H1 (cell line): ENCODE measurements around the gene PANX1. TPM values are rescaled to one million over a fixed set of nuclear protein-coding genes. Genes with fewer than 3 reads are reported as not detected.

Experiments
- CTCF ChIA-PET: fragments of 300-600 bp; sonication (Branson Sonifier 250); formaldehyde crosslinking; loops from one replicate; lab custom pipeline; 2021; ENCODE audit not compliant: partially characterized antibody; lab: Charles Lee
- POLR2A ChIA-PET: fragments of 300-600 bp; sonication (Branson Sonifier 250); formaldehyde crosslinking; loops from one replicate; lab custom pipeline; 2021; ENCODE audit warnings: inconsistent platforms; ENCODE audit not compliant: partially characterized antibody; lab: Charles Lee
- DNase-seq, 2 experiments: peaks; one replicate each; pipeline versions ENCODE4 v3.0.0 to v3.0.0-alpha.2; 2010 to 2022; ENCODE audit warnings: low spot score in 2 of 2, low read depth in 1 of 2, mixed read lengths in 1 of 2
- FAIRE-seq: peaks from 2 replicates; lab custom pipeline; 2011; peaks lifted over from hg19 to GRCh38; lab: Jason Lieb, UNC
- H2AFZ ChIP-seq: 2 replicates; pipeline ENCODE4 v1.8.1; 2012; ENCODE audit warnings: low read length, inconsistent platforms
- H2AK5ac ChIP-seq: 2 replicates; pipeline ENCODE4 v1.6.1; 2013; ENCODE audit warnings: low read depth, low read length
- H2BK120ac ChIP-seq: replicated peaks from 2 replicates; pipeline ENCODE3; 2013; ENCODE audit warnings: low read depth, low read length, inconsistent platforms
- H2BK12ac ChIP-seq: 2 replicates; pipeline ENCODE4 v1.6.1; 2013; ENCODE audit warnings: low read depth, low read length
- H2BK15ac ChIP-seq: 2 replicates; pipeline ENCODE4 v1.6.1; 2013; ENCODE audit warnings: low read length
- H2BK20ac ChIP-seq: 2 replicates; pipeline ENCODE4 v1.6.1; 2013; ENCODE audit warnings: low read length
- H2BK5ac ChIP-seq: 2 replicates; pipeline ENCODE4 v1.6.1; 2013; ENCODE audit warnings: low read depth, low read length
- H3K14ac ChIP-seq: 2 replicates; pipeline ENCODE4 v1.6.1; 2013; ENCODE audit warnings: inconsistent platforms; ENCODE audit not compliant: insufficient read length
- H3K18ac ChIP-seq: 2 replicates; pipeline ENCODE4 v1.6.1; 2013; ENCODE audit warnings: low read length; ENCODE audit errors: extremely low read depth
- H3K23ac ChIP-seq: 2 replicates; pipeline ENCODE4 v1.6.1; 2013; ENCODE audit warnings: inconsistent platforms; ENCODE audit not compliant: insufficient read length
- H3K23me2 ChIP-seq: 2 replicates; pipeline ENCODE4 v1.6.1; 2013; ENCODE audit warnings: low read depth, low read length
- H3K27ac ChIP-seq: 2 replicates; pipeline ENCODE4 v1.6.1; 2011; ENCODE audit warnings: low read depth, low read length, inconsistent platforms
- H3K27me3 ChIP-seq, 4 experiments: replicated peaks in 1 of 4; 1 replicate in 1 of 4; 2 replicates in 3 of 4; pipeline versions ENCODE4 v1.6.1 to v1.8.1; 2011 to 2013; ENCODE audit warnings: low read length in 3 of 4, mild to moderate bottlenecking in 3 of 4, inconsistent platforms in 2 of 4, mixed read lengths in 2 of 4, moderate library complexity in 1 of 4; ENCODE audit not compliant: control insufficient read depth in 3 of 4, insufficient read depth in 3 of 4; ENCODE audit errors: extremely low read depth in 1 of 4
- H3K36me3 ChIP-seq, 4 experiments: 2 replicates each; pipeline versions ENCODE4 v1.6.1 to v1.8.1; 2011 to 2013; ENCODE audit warnings: mild to moderate bottlenecking in 4 of 4, low read length in 3 of 4, moderate library complexity in 2 of 4, control low read depth in 1 of 4, inconsistent platforms in 1 of 4; ENCODE audit not compliant: insufficient read depth in 4 of 4, control insufficient read depth in 2 of 4
- H3K4ac ChIP-seq: replicated peaks from 2 replicates; pipeline ENCODE3; 2013; ENCODE audit warnings: low read length, low read depth, mixed read lengths, inconsistent platforms; ENCODE audit not compliant: insufficient read length
- H3K4me1 ChIP-seq, 4 experiments: replicated peaks in 1 of 4; 1 replicate in 1 of 4; 2 replicates in 3 of 4; pipeline versions ENCODE4 v1.6.1 to v1.8.1; 2011 to 2013; ENCODE audit warnings: low read length in 3 of 4, inconsistent platforms in 2 of 4, mixed read lengths in 1 of 4; ENCODE audit not compliant: insufficient read depth in 4 of 4, control insufficient read depth in 3 of 4
- H3K4me2 ChIP-seq, 2 experiments: 2 replicates each; pipeline versions ENCODE4 v1.6.1 to v1.8.1; 2011 to 2013; ENCODE audit warnings: low read depth in 2 of 2, low read length in 2 of 2, control low read depth in 1 of 2, inconsistent platforms in 1 of 2, mild to moderate bottlenecking in 1 of 2; ENCODE audit not compliant: insufficient read depth in 1 of 2
- H3K4me3 ChIP-seq, 4 experiments: fragments of 200-600, 300-600 bp in 1 of 4; sonication (generic), shearing (Covaris generic), sonication (Bioruptor Twin) in 1 of 4; 2 replicates each; pipeline versions ENCODE4 v1.5.1 to v1.8.1; 2011 to 2016; ENCODE audit warnings: low read length in 4 of 4, low read depth in 3 of 4, control low read depth in 2 of 4, inconsistent platforms in 2 of 4, mild to moderate bottlenecking in 2 of 4, mixed read lengths in 1 of 4, moderate library complexity in 1 of 4; ENCODE audit not compliant: insufficient read depth in 2 of 4; ENCODE audit errors: extremely low read depth in 1 of 4
- H3K56ac ChIP-seq: replicated peaks from 2 replicates; pipeline ENCODE3; 2013; ENCODE audit warnings: low read depth, mild to moderate bottlenecking, mixed read lengths, low read length, inconsistent platforms; ENCODE audit not compliant: insufficient read length
- H3K79me1 ChIP-seq: 2 replicates; pipeline ENCODE4 v1.6.1; 2013; ENCODE audit warnings: low read depth, low read length, control low read depth
- H3K79me2 ChIP-seq, 2 experiments: 2 replicates each; pipeline versions ENCODE4 v1.6.1 to v1.8.1; 2012 to 2013; ENCODE audit warnings: low read length in 2 of 2, mild to moderate bottlenecking in 2 of 2, inconsistent platforms in 1 of 2; ENCODE audit not compliant: insufficient read depth in 2 of 2, control insufficient read depth in 1 of 2
- H3K9ac ChIP-seq, 4 experiments: replicated peaks in 1 of 4; 1 replicate in 1 of 4; 2 replicates in 3 of 4; pipeline versions ENCODE4 v1.6.1 to v1.8.1; 2011 to 2013; ENCODE audit warnings: low read depth in 3 of 4, low read length in 3 of 4, control low read depth in 2 of 4, mild to moderate bottlenecking in 2 of 4, moderate library complexity in 2 of 4, inconsistent platforms in 1 of 4; ENCODE audit errors: extremely low read depth in 1 of 4
- H3K9me3 ChIP-seq, 2 experiments: 2 replicates each; pipeline versions ENCODE4 v1.6.1 to v1.8.1; 2012 to 2013; ENCODE audit warnings: mild to moderate bottlenecking in 2 of 2, moderate library complexity in 2 of 2, control low read depth in 1 of 2, inconsistent platforms in 1 of 2, low read depth in 1 of 2, low read length in 1 of 2, mixed read lengths in 1 of 2; ENCODE audit not compliant: insufficient read depth in 2 of 2
- H4K20me1 ChIP-seq, 2 experiments: replicated peaks in 1 of 2; 2 replicates each; pipeline versions ENCODE3 to v1.8.1; 2011 to 2013; ENCODE audit warnings: inconsistent platforms in 2 of 2, low read length in 2 of 2, mild to moderate bottlenecking in 1 of 2; ENCODE audit not compliant: insufficient read depth in 2 of 2, control insufficient read depth in 1 of 2
- H4K5ac ChIP-seq: 2 replicates; pipeline ENCODE4 v1.6.1; 2013; ENCODE audit warnings: low read length, low read depth, mixed read lengths, inconsistent platforms; ENCODE audit not compliant: insufficient read length
- H4K8ac ChIP-seq: 2 replicates; pipeline ENCODE4 v1.8.0; 2013; ENCODE audit warnings: mild to moderate bottlenecking, moderate library complexity, low read length, inconsistent platforms; ENCODE audit not compliant: insufficient read depth; ENCODE audit errors: extremely low read depth
- H4K91ac ChIP-seq: replicated peaks from 2 replicates; pipeline ENCODE3; 2013; ENCODE audit warnings: low read length, mixed read lengths, inconsistent platforms; ENCODE audit not compliant: insufficient read length
- BCL11A ChIP-seq, 2 experiments: IDR thresholded peaks; one replicate each; pipeline ENCODE4 v1.6.1; 2011; ENCODE audit warnings: low read depth in 2 of 2, low read length in 2 of 2, mild to moderate bottlenecking in 2 of 2
- CEBPB ChIP-seq: IDR thresholded peaks from 2 replicates; pipeline ENCODE4 v1.6.1; 2012; ENCODE audit warnings: low read depth, low read length
- GABPA ChIP-seq: IDR thresholded peaks from 2 replicates; pipeline ENCODE4 v1.6.1; 2011; ENCODE audit warnings: mild to moderate bottlenecking, low read length, moderate library complexity, borderline replicate concordance; ENCODE audit not compliant: insufficient read depth
- KDM5A ChIP-seq: fragments of 200-600 bp; IDR thresholded peaks from 2 replicates; pipeline ENCODE4 v1.7.1; 2012; ENCODE audit warnings: mild to moderate bottlenecking, low read length, inconsistent platforms, mixed read lengths
- POLR2A ChIP-seq, 2 experiments: IDR thresholded peaks; 1 replicate in 1 of 2; 2 replicates in 1 of 2; pipeline ENCODE4 v1.6.1; 2011; ENCODE audit warnings: low read depth in 2 of 2, low read length in 2 of 2, mild to moderate bottlenecking in 2 of 2; ENCODE audit errors: control extremely low read depth in 1 of 2
- POU5F1 ChIP-seq: IDR thresholded peaks from 2 replicates; pipeline ENCODE4 v1.6.1; 2011; ENCODE audit warnings: low read depth, mild to moderate bottlenecking, low read length, moderate library complexity
- WGBS, 2 experiments: shearing (Covaris generic) in 1 of 2; methylation state at CpG; one replicate each; pipeline versions ENCODE4 v1.1.6 to v1.1.7; 2013 to 2015; ENCODE audit warnings: low lambda C conversion rate in 2 of 2, mixed read lengths in 2 of 2, inconsistent platforms in 1 of 2, low coverage in 1 of 2, missing lambda C conversion rate in 1 of 2; ENCODE audit not compliant: insufficient replicate concordance in 2 of 2, insufficient coverage in 1 of 2, insufficient read length in 1 of 2; ENCODE audit errors: extremely low coverage in 1 of 2, missing lambda C conversion rate in 1 of 2; 5-methylcytosine and 5-hydroxymethylcytosine counted together
- polyA plus RNA-seq, 7 experiments: library from polyadenylated mRNA; depleted of rRNA in 3 of 7; stranded (reverse) in 5 of 7; unstranded in 2 of 7; fragments of >200 nt in 5 of 7; fragments of 200-250 nt in 2 of 7; gene quantifications; 1 replicate in 5 of 7; 2 replicates in 1 of 7; 4 replicates in 1 of 7; pipeline versions ENCODE4 v1.2.1 to v1.2.3, GENCODE V29; 2011 to 2013; ENCODE audit warnings: missing spikeins in 2 of 7, mixed read lengths in 2 of 7
- total RNA-seq: library from RNA; stranded (reverse); fragmentation: NEBNext Ultra II Directional; extraction: Animal tissue kit (Norgen Biotek cat#: 25700); gene quantifications from 2 replicates; pipeline ENCODE4 v1.2.1, GENCODE V29; 2021

PANX1 gene
- total and polyA plus RNA-seq, 2 of the 8 experiments (the other 6 are each of a cell fraction or from before 2014, with no cell fraction given), result 15.9 to 35.2 TPM

DNA sequence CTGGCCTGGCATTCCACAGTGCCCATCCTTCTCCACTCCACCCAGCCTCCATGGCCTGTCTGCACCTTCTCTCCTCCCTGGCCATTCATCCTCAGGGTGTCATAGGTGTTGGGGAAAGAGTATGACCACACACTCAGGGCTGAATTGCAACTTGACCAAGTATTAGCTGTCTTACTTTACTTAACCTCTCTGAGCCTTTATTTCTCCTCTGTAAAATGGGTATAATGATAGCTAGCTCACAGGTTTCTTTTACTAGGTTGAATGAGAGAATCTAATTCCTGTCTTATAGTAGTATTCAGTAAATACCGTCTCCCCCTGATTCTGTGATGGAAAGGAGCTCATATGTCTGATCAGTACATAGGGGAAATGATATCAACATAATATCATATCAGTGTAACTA lies 16.0 kb downstream of the PANX1 start:
- ChIA-PET POLR2A (interaction anchor here (0.9 to 1.2 kb wide), 2 partner anchors 13 to 20 kb away, joined by 3 to 6 read pairs; no protein-coding TSS in a partner anchor), CTCF (interaction anchor here (0.7 to 2.1 kb wide), 5 partner anchors 10 to 238 kb away, joined by 3 to 7 read pairs (median 3); no protein-coding TSS in a partner anchor)
- Histone ChIP-seq H3K56ac (no peak overlapping the region), H3K9me3 (no peaks in the 10 kb centered on the region), H3K27me3 (no peaks in the 10 kb centered on the region), H2BK15ac (no peak overlapping the region), H4K20me1 (peaks cover 27 to 46% of the 10 kb centered on the region in 2 experiments), H2AK5ac (no peak overlapping the region), H2BK5ac (no peak overlapping the region), H4K8ac (no peak overlapping the region), H3K23me2 (no peaks in the 10 kb centered on the region), H3K18ac (no peak overlapping the region), H3K4me1 (peaks cover 5 to 28% (median 22%) of the 10 kb centered on the region in 4 experiments), H3K4ac (no peak overlapping the region), H3K36me3 (peaks cover 0 to 3% (median 0%) of the 10 kb centered on the region in 4 experiments; a peak in 1 of 8 replicates), H2AFZ (no peak overlapping the region), H4K91ac (no peak overlapping the region), H3K4me2 (no peak overlapping the region), H2BK12ac (no peak overlapping the region), H3K79me2 (peaks cover 44 to 100% of the 10 kb centered on the region in 2 experiments), H4K5ac (no peak overlapping the region), H2BK20ac (no peak overlapping the region), H3K14ac (no peak overlapping the region), H3K27ac (no peak overlapping the region), H3K23ac (no peak overlapping the region), H3K4me3 (no peak overlapping the region), H2BK120ac (no peak overlapping the region), H3K9ac (no peak overlapping the region), H3K79me1 (peaks cover 30% of the 10 kb centered on the region)
- no peak for TF ChIP-seq POU5F1
- no peak for TF ChIP-seq CEBPB
- TF ChIP-seq GABPA, result no peak
- no peak for TF ChIP-seq KDM5A
- TF ChIP-seq POLR2A (IDR thresholded peaks at IDR 0.05; ENCODE audit: control extremely low read depth in 1 of 2, low read depth in 2 of 2, low read length in 2 of 2), result no peak
- TF ChIP-seq BCL11A (IDR thresholded peaks at IDR 0.05; ENCODE audit: low read depth in 2 of 2, low read length in 2 of 2), result no peak
- 91% methylated on average over 1 of the region's 1 CpG; no CpG with 5 or more reads in 1 of the 2 experiments for WGBS, 2 experiments
- DNase-seq (no peak), FAIRE-seq (no peak)
